GM12878 (cell line): ENCODE results near the gene MRPL1. TPM values are rescaled to one million over a fixed set of nuclear protein-coding genes. Genes with fewer than 3 reads are reported as not detected.

Experiments used
- ATAC-seq: fragments of 200-7000 bp; cut with Tn5 transposase; 3 replicates; pipeline ENCODE4 v1.9.1; 2020; ENCODE audit warnings: mild to moderate bottlenecking, moderate library complexity
- BruUV-seq: library from RNA; stranded (reverse); fragments of 400-500 nt; replicated peaks from 2 replicates; lab custom pipeline; 2021; lab: Mats Ljungman, UMichigan
- CTCF ChIA-PET: fragments of 300-600 bp; sonication (Branson Sonifier 250); formaldehyde crosslinking; extraction: SDS; loops from one replicate; lab custom pipeline; 2021; ENCODE audit warnings: inconsistent platforms; lab: Yijun Ruan, JAX
- POLR2A ChIA-PET: fragments of 350-600 bp; formaldehyde crosslinking; extraction: SDS; loops from one replicate; lab custom pipeline; 2021; ENCODE audit warnings: inconsistent platforms; lab: Charles Lee
- RAD21 ChIA-PET: fragments of 300-600 bp; sonication (Branson Sonifier 250); formaldehyde crosslinking; loops from one replicate; lab custom pipeline; 2023; ENCODE audit warnings: antibody characterized with exemption; ENCODE audit not compliant: unreplicated experiment; lab: Charles Lee
- SMC1A ChIA-PET: fragments of 300-600 bp; sonication (Branson Sonifier 250); formaldehyde crosslinking; loops from one replicate; lab custom pipeline; 2023; ENCODE audit not compliant: unreplicated experiment, uncharacterized antibody; lab: Charles Lee
- DNase-seq: peaks from one replicate; pipeline ENCODE4 v3.0.0-alpha.2; 2011; ENCODE audit warnings: low read depth, low spot score
- FAIRE-seq: peaks from 3 replicates; lab custom pipeline; 2011; peaks lifted over from hg19 to GRCh38; lab: Jason Lieb, UNC
- H2AFZ ChIP-seq: 2 replicates; pipeline ENCODE4 v1.6.0; 2011; ENCODE audit warnings: low read depth, low read length, control low read depth; ENCODE audit not compliant: control insufficient read depth
- H3K27ac ChIP-seq: 2 replicates; pipeline ENCODE4 v1.5.1; 2011; ENCODE audit warnings: control low read depth; ENCODE audit not compliant: control insufficient read depth, insufficient read depth
- H3K27me3 ChIP-seq, 2 experiments: replicated peaks in 1 of 2; 2 replicates each; pipeline versions ENCODE4 v1.6.0 to v1.6.1; 2011; ENCODE audit warnings: low read length in 1 of 2; ENCODE audit not compliant: control insufficient read depth in 2 of 2, insufficient read depth in 2 of 2
- H3K36me3 ChIP-seq, 2 experiments: 2 replicates each; pipeline ENCODE4 v1.5.1; 2011; ENCODE audit warnings: low read length in 1 of 2; ENCODE audit not compliant: control insufficient read depth in 2 of 2, insufficient read depth in 2 of 2
- H3K4me1 ChIP-seq: 2 replicates; pipeline ENCODE4 v1.6.1; 2011; ENCODE audit warnings: mild to moderate bottlenecking, low read length, moderate library complexity, mixed read lengths; ENCODE audit not compliant: control insufficient read depth, insufficient read depth
- H3K4me2 ChIP-seq: 2 replicates; pipeline ENCODE4 v1.6.0; 2011; ENCODE audit warnings: control low read depth; ENCODE audit not compliant: control insufficient read depth, insufficient read depth
- H3K4me3 ChIP-seq: fragments of 200-600 bp; sonication (generic); 2 replicates; pipeline ENCODE4 v1.5.1; 2016
- H3K79me2 ChIP-seq: 2 replicates; pipeline ENCODE4 v1.6.0; 2011; ENCODE audit warnings: low read length; ENCODE audit not compliant: control insufficient read depth, insufficient read depth
- H3K9ac ChIP-seq: 2 replicates; pipeline ENCODE4 v1.8.0; 2011; ENCODE audit warnings: low read length, control low read depth, mixed read lengths; ENCODE audit not compliant: control insufficient read depth, insufficient read depth
- H3K9me3 ChIP-seq: replicated peaks from 3 replicates; pipeline ENCODE4 v1.5.1; 2011; ENCODE audit warnings: mild to moderate bottlenecking, low read length; ENCODE audit not compliant: control insufficient read depth, insufficient read depth
- H4K20me1 ChIP-seq: 2 replicates; pipeline ENCODE4 v1.6.0; 2011; ENCODE audit not compliant: control insufficient read depth, insufficient read depth
- CHD2 ChIP-seq: IDR thresholded peaks from 2 replicates; pipeline ENCODE4 v1.6.1; 2011; ENCODE audit warnings: low read depth, low read length, improper control_type of control experiment, borderline replicate concordance
- CREM ChIP-seq: IDR thresholded peaks from 2 replicates; pipeline ENCODE4 v1.6.1; 2014; ENCODE audit warnings: antibody characterized with exemption, low read depth
- HDGF ChIP-seq: fragments of 450-650 bp; IDR thresholded peaks from 2 replicates; pipeline ENCODE4 v1.6.1; 2016; ENCODE audit warnings: antibody characterized with exemption
- IKZF1 ChIP-seq: fragments of 450-650 bp; conservative IDR thresholded peaks from 2 replicates; pipeline ENCODE4 v1.6.1; 2017; ENCODE audit warnings: antibody characterized with exemption, mild to moderate bottlenecking
- KLF5 ChIP-seq: fragments of 450-650 bp; IDR thresholded peaks from 2 replicates; pipeline ENCODE4 v1.6.1; 2014; ENCODE audit warnings: mild to moderate bottlenecking; ENCODE audit not compliant: partially characterized antibody
- NFYB ChIP-seq: IDR thresholded peaks from 2 replicates; pipeline ENCODE4 v1.6.1; 2011; ENCODE audit warnings: low read depth, mild to moderate bottlenecking, low read length, improper control_type of control experiment, moderate library complexity; ENCODE audit not compliant: insufficient read depth
- PBX3 ChIP-seq: IDR thresholded peaks from 2 replicates; pipeline ENCODE4 v1.6.1; 2011; ENCODE audit warnings: mild to moderate bottlenecking, low read depth, low read length, moderate library complexity; ENCODE audit not compliant: insufficient replicate concordance
- RBBP5 ChIP-seq: fragments of 200-600 bp; sonication (generic); conservative IDR thresholded peaks from 2 replicates; pipeline ENCODE4 v1.6.1; 2016
- SIN3A ChIP-seq: IDR thresholded peaks from 2 replicates; pipeline ENCODE4 v1.6.1; 2012; ENCODE audit warnings: low read depth, low read length, improper control_type of control experiment
- SIX5 ChIP-seq: IDR thresholded peaks from 2 replicates; pipeline ENCODE4 v1.6.1; 2011; ENCODE audit warnings: mild to moderate bottlenecking, low read depth, low read length, moderate library complexity; ENCODE audit not compliant: severe bottlenecking
- SMARCA5 ChIP-seq: fragments of 450-650 bp; IDR thresholded peaks from 2 replicates; pipeline ENCODE4 v1.6.1; 2017; ENCODE audit warnings: mild to moderate bottlenecking
- TBL1XR1 ChIP-seq: IDR thresholded peaks from 2 replicates; pipeline ENCODE4 v1.6.1; 2012; ENCODE audit warnings: low read depth, low read length, improper control_type of control experiment
- USF1 ChIP-seq: IDR thresholded peaks from 2 replicates; pipeline ENCODE4 v1.6.1; 2011; ENCODE audit warnings: borderline replicate concordance, low read depth, mild to moderate bottlenecking, moderate library complexity, mixed read lengths, low read length; ENCODE audit not compliant: insufficient read depth; ENCODE audit errors: extremely low read length
- YBX1 ChIP-seq: fragments of 450-650 bp; IDR thresholded peaks from 2 replicates; pipeline ENCODE4 v1.6.1; 2016; ENCODE audit warnings: antibody characterized with exemption
- WGBS: methylation state at CpG from one replicate; pipeline ENCODE4 v1.1.6; 2016; ENCODE audit warnings: low lambda C conversion rate; ENCODE audit not compliant: insufficient replicate concordance, insufficient coverage; ENCODE audit errors: missing lambda C conversion rate; 5-methylcytosine and 5-hydroxymethylcytosine counted together
- in situ Hi-C: fragments of 300-500 bp; cut with MboI; formaldehyde crosslinking; loops from 9 replicates; pipeline ENCODE4 v1.14.3; 2018; ENCODE audit warnings: mixed read lengths
- intact Hi-C: fragments of 100-400 bp; cut with micrococcal nuclease; formaldehyde crosslinking; loops from one replicate; pipeline ENCODE4 v1.14.2; 2022; ENCODE audit not compliant: unreplicated experiment
- polyA plus RNA-seq, 11 experiments: library from polyadenylated mRNA; depleted of rRNA in 4 of 11; unstranded in 6 of 11; stranded (reverse) in 5 of 11; fragments of >200 nt; fragmentation: Nextera tagmentation in 4 of 11; fragmentation: Illumina TruSeq in 1 of 11; extraction: Ambion mirVana in 4 of 11; extraction: Trizol in 1 of 11; gene quantifications; 1 replicate in 1 of 11; 2 replicates in 10 of 11; pipeline versions ENCODE4 v1.2.1 to v1.2.3, GENCODE V29; 2011 to 2016; ENCODE audit warnings: inconsistent platforms in 2 of 11, missing spikeins in 2 of 11, low read depth in 1 of 11
- total RNA-seq, 4 experiments: library from RNA; depleted of rRNA in 3 of 4; stranded (reverse); fragments of >200 nt in 3 of 4; fragmentation: Illumina TruSeq in 1 of 4; extraction: Trizol in 1 of 4; gene quantifications; 2 replicates each; pipeline versions ENCODE4 v1.2.1 to v1.2.3, GENCODE V29; 2013 to 2021
- TF ChIP-seq, protein P1 (sequence below): fragments of 450-650 bp; formaldehyde crosslinking; IDR thresholded peaks from 2 replicates; pipeline ENCODE4 v1.4.0; 2020; ENCODE audit warnings: mild to moderate bottlenecking, moderate library complexity

Gene MRPL1
- total and polyA plus RNA-seq, 10 of the 15 experiments (the other 5 are each of a cell fraction or from before 2014, with no cell fraction given), result 20.2 to 35.7 (median 28.2) TPM

- no peak for TF ChIP-seq CHD2
- no peak for TF ChIP-seq HDGF
- no peak for TF ChIP-seq RBBP5
- no peak for TF ChIP-seq NFYB
- no peak for TF ChIP-seq KLF5
- TF ChIP-seq PBX3, result no peak
- TF ChIP-seq, protein P1, sequence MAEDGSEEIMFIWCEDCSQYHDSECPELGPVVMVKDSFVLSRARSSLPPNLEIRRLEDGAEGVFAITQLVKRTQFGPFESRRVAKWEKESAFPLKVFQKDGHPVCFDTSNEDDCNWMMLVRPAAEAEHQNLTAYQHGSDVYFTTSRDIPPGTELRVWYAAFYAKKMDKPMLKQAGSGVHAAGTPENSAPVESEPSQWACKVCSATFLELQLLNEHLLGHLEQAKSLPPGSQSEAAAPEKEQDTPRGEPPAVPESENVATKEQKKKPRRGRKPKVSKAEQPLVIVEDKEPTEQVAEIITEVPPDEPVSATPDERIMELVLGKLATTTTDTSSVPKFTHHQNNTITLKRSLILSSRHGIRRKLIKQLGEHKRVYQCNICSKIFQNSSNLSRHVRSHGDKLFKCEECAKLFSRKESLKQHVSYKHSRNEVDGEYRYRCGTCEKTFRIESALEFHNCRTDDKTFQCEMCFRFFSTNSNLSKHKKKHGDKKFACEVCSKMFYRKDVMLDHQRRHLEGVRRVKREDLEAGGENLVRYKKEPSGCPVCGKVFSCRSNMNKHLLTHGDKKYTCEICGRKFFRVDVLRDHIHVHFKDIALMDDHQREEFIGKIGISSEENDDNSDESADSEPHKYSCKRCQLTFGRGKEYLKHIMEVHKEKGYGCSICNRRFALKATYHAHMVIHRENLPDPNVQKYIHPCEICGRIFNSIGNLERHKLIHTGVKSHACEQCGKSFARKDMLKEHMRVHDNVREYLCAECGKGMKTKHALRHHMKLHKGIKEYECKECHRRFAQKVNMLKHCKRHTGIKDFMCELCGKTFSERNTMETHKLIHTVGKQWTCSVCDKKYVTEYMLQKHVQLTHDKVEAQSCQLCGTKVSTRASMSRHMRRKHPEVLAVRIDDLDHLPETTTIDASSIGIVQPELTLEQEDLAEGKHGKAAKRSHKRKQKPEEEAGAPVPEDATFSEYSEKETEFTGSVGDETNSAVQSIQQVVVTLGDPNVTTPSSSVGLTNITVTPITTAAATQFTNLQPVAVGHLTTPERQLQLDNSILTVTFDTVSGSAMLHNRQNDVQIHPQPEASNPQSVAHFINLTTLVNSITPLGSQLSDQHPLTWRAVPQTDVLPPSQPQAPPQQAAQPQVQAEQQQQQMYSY (CRISPR knock-in tag), result no peak
- no peak for TF ChIP-seq YBX1
- TF ChIP-seq IKZF1, result no peak
- TF ChIP-seq SIX5, result no peak
- TF ChIP-seq TBL1XR1, result no peak
- no peak for TF ChIP-seq CREM
- TF ChIP-seq SIN3A, result no peak
- no peak for TF ChIP-seq USF1
- no peak for TF ChIP-seq SMARCA5
- H3K4me3 ChIP-seq, result no peak overlapping the region
- intact Hi-C loops (no loop called here), in situ Hi-C loops (no loop called here)
- no peak overlapping the region for H3K9ac ChIP-seq
- no peaks in the 10 kb centered on the region; the same call in 1 of the 3 replicates for H3K9me3 ChIP-seq
- no peaks in the 10 kb centered on the region for H3K27me3 ChIP-seq
- ATAC-seq (no peak), DNase-seq (no peak), FAIRE-seq (no peak)
- ChIA-PET RAD21 (no interaction called here), CTCF (no interaction called here), POLR2A (no interaction called here), SMC1A (no interaction called here)
- H3K27ac ChIP-seq, result no peak overlapping the region
- no TSS peak for BruUV-seq
- 95% methylated on average over 3 of the region's 3 CpGs for WGBS
- no peaks in the 10 kb centered on the region for H3K4me1 ChIP-seq
- peaks cover 2 to 6% of the 10 kb centered on the region in 2 experiments; a peak in 3 of 4 replicates for H3K36me3 ChIP-seq
- no peak overlapping the region for H2AFZ ChIP-seq
- H3K79me2 ChIP-seq, result no peaks in the 10 kb centered on the region
- H3K4me2 ChIP-seq, result no peak overlapping the region
- H4K20me1 ChIP-seq, result no peaks in the 10 kb centered on the region
These were observed 50.7 kb downstream of the MRPL1 start for GRCh38 chr4:77913348-77913747.
